ENCODE results near the gene TRMT61A. TPM values are rescaled to one million over a fixed set of nuclear protein-coding genes. Genes with fewer than 3 reads are reported as not detected.
A peak's percentile ranks its signal among the peaks of the same experiment; 100 is the strongest.
"Not testable (repeated sequence)": the region's sequence is repeated elsewhere in the genome, so short reads cannot be mapped to it uniquely, and the experiment has no call there.

Gene TRMT61A
- total RNA-seq, 1 donor from 2014 or later = 14.4 TPM

GRCh38 chr14:103521951-103522563 is 6.9 kb upstream of the TRMT61A start:
- peak; percentile 44 for DNase-seq (ENCODE audit: low read depth)

GRCh38 chr14:103522649-103523574 is 6.1 kb upstream of the TRMT61A start, which contains the start of gene CKB:
Gene CKB, minus strand, starts transcription at chr14:103522830. Its CDS starts 337 bp downstream, at chr14:103522493.
- peak; percentile 73 for DNase-seq (ENCODE audit: low read depth)

- DNase-seq (ENCODE audit: low read depth) = no peak
Measured at GRCh38 chr14:103523575-103523954, 5.4 kb upstream of the TRMT61A start.

- peak; percentile 66 for DNase-seq (ENCODE audit: low read depth)
Measured at GRCh38 chr14:103524002-103524935, 4.7 kb upstream of the TRMT61A start.

- DNase-seq (ENCODE audit: low read depth) = not testable (repeated sequence)
Measured at GRCh38 chr14:103525430-103526246, 3.4 kb upstream of the TRMT61A start.

- DNase-seq (ENCODE audit: low read depth) = no peak
Measured at GRCh38 chr14:103526247-103526913, 2.6 kb upstream of the TRMT61A start.

- DNase-seq (ENCODE audit: low read depth) = no peak
Measured at GRCh38 chr14:103526914-103527248, 2.1 kb upstream of the TRMT61A start.

GRCh38 chr14:103527408-103528145 is 1.4 kb upstream of the TRMT61A start:
- DNase-seq (ENCODE audit: low read depth) = peak; percentile 65

GRCh38 chr14:103528146-103528586 is 830 bp upstream of the TRMT61A start:
- peak; percentile 73 for DNase-seq (ENCODE audit: low read depth)

GRCh38 chr14:103529383-103530365 is 678 bp downstream of the TRMT61A start:
- DNase-seq (ENCODE audit: low read depth) = no peak

- DNase-seq (ENCODE audit: low read depth) = no peak
Measured at GRCh38 chr14:103530390-103530789, 1.4 kb downstream of the TRMT61A start.

- no peak for DNase-seq (ENCODE audit: low read depth)
Measured at GRCh38 chr14:103530831-103531230, 1.8 kb downstream of the TRMT61A start.

- no peak for DNase-seq (ENCODE audit: low read depth)
Measured at GRCh38 chr14:103531421-103532215, 2.6 kb downstream of the TRMT61A start.

- DNase-seq (ENCODE audit: low read depth) = no peak
Measured at GRCh38 chr14:103532216-103533136, 3.5 kb downstream of the TRMT61A start.

GRCh38 chr14:103533137-103533998 is 4.4 kb downstream of the TRMT61A start:
- DNase-seq (ENCODE audit: low read depth) = no peak

Data from myocyte (in vitro differentiated cells).